HK-2 (cell line): ENCODE measurements around the gene SLC7A10.

ENCODE experiments used
- DNase-seq: peaks from one replicate; pipeline ENCODE4 v3.0.0-alpha.2; 2018; ENCODE audit not compliant: unreplicated experiment

The SLC7A10 gene

DNA sequence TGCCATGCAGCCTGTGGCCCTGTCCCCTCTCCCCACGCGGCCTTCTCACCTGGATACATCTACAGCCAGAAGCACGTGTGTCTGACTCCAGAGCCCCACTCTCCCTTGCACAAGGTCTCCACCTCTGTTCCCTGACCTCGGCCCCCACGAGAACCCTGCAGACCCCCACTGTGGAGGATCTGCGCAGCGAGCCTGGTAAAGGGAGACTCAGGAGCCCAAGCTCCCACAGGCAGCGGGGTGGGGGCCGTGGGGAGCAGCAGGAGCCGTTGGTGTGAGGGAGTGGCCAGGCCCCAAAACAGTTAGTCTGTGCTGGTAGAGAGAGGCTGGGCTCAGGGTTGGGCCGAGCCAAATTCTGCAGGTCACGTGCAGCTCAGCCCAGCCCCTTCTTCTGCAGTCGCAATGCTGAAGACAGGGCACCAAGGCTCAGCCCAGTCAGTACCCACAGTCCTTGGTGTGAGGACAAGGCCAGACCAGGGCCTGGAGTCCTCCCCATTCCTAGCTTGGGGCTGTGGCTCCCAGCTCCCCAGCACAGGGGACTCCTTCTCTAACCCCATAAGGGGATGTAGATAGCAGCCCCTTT is 28.7 kb upstream of the SLC7A10 start:
- no peak for DNase-seq

DNA sequence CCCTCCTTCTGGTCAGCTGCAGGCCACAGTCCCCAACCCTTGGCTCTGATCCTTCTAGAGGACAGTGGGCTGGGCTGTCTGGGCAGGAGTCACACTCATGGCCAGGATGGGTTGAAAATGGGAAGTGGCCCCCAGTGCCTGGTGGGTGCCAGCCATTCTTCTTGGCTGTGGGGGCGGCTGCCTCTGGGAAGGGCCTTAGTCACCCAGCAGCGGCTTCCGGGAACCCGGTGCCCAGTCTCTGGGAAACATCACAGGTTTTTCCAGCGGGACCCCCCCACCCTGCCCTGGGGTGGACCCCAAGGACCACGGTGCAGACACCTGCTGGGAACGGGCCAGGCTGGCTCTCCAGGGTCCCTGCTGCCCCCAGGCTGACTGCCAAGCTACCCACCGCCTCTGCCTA is 27.3 kb upstream of the SLC7A10 start:
- DNase-seq: no peak

DNA sequence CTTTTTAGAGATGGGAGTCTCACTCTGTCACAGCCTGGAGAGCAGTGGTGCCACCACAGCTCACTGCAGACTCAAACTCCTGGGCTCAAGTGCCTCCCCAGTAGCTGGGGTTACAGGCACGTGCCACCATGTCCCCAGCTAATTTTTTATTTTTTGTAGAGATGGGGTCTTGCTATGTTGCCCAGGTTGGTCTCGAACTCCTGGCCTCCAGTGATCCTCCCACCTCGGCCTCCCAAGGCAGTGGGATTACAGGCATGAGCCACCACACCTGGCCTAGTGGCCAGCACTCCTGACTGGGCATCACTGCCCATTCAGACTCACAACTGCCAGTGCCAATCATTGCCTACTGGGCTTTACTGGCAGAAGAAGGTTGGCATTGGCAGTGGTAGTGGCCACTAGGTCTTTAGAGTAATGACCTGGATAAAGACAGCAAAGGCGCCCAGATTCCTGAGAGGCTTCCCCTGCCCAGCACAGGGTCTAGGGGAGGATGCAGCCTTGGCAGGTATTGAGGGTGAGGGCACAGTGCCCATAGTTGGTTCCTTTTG is 26.8 kb upstream of the SLC7A10 start:
- DNase-seq: no peak

DNA sequence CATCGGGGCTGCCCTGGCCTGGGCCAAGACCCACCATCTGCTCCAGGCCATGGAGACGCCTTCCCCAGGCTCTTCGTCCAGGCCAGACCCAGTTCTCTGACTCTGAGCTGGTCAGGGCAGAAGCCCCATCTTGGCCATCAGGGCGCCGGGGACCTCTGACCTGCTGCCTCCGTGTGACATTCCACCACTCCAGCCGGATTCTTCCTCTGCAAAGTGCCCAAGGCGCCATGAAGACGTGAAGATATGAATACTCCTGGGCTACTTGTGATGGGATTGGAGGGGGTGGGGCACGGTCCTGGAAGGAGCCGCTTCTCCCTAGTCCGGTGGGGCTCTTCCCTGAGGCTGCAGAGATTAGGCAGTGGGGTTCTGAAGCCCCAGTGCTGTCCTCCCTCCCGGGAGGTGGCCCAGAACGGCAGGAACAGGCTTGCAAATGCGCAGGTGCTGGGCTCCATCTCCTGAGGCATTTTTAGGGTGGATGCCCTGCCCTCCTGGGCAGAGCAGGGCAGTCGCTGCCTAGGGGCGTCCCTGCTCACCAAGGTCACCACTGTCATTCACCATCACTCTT is 26.0 kb upstream of the SLC7A10 start:
- DNase-seq: no peak

DNA sequence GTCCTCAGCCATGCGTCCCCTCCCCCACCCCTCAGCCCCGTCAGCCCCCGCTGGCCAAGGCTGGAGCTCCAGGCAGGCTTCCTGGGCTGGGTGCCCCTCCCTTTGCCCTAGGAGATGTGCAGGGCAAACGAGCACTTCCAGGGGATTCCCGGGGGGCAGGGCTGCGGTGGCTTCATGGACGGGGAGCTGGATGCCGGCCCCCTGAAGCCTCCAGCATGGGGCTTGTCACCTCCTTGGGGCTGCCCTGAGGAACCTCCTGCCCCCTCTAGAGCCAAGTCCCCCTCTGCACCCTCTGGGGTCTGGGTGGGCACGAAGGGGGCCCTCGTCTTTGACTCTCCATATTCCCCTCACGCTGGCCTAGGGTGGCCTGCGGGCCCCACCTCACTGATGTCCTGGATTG is 25.4 kb upstream of the SLC7A10 start:
- no peak for DNase-seq

DNA sequence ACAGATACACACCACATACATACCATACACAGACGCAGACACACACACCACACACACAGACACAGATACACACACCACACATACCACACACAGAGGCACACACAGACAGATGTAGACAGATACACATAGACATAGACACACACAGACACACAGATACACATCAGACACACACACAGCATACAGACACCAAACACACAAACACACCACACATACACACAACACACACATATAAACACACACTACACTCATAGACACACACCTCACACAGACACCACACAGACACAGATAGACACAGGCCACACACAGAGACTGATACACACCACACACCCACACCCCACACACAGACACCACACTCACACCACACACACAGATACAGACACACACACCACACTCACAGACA is 24.9 kb upstream of the SLC7A10 start:
- DNase-seq: no peak

DNA sequence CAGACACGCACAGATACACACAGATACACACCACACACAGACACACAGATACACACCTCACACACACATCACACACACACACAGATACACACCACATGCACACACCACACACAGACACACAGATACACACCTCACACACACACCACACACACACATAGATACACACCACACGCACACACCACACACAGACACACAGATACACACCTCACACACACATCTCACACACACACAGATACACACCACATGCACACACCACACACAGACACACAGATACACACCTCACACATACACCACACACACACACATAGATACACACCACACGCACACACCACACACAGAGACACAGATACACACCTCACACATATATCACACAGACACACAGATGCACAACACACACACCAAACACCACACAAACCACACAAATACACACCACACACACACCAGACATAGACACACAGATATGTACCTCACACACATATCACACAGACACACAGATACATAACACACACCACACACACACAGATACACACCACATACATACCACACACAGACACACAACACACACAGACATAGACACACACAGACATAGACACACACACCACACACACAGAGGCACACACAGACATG is 24.2 kb upstream of the SLC7A10 start:
- DNase-seq: no peak

DNA sequence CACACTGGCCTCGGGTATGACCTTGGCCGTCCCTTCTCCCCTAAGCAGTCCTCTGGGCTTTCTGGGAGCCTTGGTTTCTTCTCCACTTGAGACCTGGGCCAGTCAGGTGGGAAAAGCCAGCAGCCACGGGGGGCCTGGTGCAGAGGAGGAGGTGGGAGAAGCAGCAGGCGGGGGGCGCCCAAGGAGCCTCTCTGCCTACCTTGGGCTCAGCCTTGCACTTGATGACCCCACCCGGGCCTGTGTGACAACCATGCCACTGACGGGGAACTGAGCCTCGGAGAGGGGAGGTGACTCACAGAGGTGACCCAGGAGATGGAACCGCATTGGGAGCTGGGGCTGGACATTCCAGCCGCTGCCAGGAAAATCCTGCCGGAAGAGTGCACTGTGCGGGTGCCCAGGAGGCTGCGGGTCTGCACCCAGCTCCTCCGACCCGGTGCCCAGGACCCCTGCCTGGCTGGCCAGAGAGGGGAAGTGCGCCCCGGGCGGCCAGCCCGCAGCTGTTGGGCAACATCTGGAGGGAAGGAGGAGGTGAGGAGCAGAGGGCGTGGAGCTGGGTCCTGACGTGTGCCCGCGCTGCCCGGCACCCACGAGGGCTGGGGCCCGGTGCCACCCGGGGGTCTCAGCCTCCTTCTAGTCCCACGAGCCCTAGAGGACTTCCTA is 23.4 kb upstream of the SLC7A10 start:
- DNase-seq: peak; percentile 33

DNA sequence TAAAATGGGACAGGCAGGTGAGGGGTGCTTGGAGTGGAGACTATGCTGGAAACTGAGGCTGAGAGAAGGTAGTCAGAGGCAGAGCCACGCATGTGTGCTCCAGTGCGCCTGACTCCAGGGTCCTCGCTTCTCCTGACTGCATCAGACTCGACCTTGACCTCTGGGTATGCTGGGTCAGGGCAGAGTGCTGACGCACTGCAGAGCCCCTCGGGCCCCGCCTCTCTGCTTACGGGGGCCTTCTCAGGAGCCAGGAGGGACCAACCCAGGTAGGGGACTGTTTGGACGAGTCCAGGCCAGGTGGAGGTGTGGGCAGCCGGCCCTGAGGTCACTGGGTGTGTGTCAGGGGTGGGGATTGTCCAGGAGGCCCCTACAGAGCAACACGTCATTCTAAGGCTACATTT is 22.9 kb upstream of the SLC7A10 start:
- DNase-seq: no peak

DNA sequence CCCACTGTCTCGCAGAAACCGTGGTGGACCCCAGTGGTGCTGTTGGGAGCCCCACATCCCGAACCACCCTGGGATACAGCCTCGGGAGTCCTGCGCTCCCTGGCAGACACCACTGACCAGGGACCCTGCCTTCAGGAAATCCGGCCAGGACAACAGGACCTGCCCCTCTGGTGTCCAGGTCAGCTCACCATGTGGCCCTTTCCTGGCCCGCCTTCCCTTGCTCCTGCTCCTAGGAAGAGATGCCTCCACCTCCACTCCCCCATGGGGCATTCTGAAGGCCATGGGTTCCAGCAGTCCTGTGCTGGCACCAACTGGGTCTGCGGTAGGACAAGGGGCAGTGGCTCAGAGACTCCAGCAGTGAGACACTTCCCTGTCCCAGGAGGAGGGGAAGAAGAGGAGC is 22.5 kb upstream of the SLC7A10 start:
- no peak for DNase-seq

DNA sequence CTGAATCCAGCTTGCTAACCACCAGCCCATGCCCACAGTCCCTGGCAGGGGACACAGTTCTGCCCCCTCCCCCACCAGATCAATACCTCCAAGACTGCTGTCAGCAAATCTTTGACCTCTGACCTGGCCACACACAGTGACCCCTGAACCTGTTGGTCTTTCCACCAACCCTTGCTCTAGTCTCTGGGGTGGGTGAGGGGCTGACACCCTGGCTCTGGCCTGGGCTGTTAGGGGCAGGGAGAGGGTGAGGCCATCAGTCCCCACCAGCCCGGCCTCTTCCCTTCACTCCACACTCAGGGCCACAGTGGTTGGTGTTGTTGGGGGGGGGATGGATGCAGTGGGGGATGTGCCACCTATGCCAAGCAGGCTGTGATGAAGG is 21.8 kb upstream of the SLC7A10 start:
- DNase-seq: no peak

DNA sequence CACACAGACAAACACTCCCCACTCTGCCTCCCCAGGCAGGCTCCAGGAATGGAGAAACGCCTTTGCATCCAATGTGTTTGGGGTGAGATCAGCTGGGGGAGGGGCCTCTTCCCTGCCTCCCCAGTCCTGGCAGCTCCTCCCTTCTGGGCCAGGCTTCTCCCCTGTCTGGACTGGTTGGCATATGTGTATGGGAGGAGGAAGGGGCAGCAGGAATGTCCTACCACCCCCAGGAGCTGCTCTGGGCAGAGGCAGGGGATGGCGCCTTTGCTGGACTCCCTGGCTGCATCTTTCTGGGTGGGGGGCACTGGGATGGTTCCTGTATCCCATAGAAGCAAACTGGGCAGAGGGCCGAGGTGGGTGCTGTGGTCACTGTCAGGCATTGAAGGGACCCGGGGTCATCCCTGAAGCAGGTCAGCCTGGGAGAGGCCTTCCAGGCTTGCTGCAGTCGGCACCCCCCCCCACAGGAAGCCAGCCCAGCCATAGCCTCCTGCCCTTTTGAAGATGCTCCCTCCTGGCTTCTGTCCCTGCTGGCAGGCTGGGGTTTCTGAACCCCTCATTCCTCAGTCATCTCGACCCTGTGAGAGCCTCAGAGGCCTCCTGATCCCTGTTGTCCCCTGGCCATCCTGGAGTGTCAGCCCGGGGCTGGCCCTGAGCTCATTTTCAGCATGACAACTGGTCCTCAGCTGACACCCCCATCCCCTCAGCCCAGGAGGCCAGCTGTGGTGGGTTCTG is 21.2 kb upstream of the SLC7A10 start:
- no peak for DNase-seq

DNA sequence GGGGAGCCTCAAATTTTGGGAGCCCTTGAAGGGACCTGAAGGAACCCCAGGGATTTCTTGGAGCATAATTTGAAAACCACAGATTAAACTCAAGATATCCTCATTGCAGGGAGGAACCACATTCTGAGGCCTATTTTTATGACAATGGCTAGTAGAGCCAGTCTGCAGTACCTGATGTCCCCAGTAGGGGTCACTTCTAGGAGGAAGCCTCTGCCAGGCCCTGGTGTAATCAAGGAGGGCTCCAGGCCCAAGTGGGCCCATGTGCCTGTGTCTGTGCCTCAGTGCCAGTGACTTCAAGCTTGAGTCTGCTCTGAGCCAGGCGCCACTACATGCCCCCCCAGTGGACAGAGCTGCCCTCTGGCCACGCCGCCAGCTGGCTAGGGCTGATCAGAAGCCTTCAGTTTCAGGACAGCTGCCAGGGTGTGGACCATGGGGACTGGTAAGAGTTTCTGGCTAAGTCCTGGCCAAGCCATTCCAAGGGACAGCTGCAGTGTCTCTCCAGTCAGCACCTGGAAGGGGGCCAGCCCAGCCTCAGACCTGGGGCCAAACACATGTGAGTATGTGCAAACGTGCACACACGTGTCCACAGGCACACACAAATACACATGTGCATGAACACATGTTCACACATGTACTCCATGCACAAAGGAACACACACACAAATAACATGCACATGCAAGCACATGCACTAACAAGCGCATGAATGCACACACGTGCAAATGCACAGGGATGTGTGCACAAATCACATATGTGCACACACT is 20.5 kb upstream of the SLC7A10 start:
- DNase-seq: no peak

DNA sequence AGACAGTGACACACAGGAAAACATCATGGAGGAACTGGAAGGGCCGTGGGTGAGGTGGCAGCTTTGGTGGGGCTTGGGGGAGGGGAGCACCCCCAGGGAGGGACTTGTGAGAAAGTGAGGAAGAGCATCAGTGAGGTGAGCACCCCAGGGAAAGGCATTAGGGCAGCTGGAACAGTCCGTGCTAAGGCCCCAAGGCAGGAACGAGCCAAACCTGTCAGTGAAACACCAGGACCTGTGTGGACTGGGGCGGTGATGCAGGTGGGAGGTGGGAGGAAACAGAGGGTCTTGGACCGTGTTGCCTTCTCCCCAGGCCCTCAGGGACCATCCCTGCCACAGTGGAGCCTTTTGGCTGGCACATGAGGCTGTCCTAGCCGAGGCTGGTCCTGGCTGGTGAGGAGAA is 17.3 kb upstream of the SLC7A10 start:
- DNase-seq: no peak

DNA sequence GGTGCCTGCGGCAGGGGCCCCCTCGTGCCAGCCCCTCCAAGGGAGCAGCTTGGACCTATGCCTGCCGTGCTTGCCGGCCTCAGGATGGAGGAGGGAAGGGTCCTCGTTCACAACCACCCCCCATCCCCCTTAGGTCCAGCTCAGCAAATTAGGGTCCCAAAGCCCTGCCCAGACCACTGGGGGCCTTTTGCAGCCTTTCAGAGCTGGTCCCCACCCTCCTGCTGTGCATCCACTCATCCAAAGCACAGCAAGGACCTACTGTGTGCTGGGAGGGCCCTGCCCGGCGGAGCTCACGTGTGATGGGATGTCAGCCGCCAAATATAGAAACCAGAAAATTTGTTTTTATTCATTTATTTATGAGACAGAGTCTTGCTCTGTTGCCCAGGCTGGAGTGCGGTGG is 16.5 kb upstream of the SLC7A10 start:
- DNase-seq: no peak

DNA sequence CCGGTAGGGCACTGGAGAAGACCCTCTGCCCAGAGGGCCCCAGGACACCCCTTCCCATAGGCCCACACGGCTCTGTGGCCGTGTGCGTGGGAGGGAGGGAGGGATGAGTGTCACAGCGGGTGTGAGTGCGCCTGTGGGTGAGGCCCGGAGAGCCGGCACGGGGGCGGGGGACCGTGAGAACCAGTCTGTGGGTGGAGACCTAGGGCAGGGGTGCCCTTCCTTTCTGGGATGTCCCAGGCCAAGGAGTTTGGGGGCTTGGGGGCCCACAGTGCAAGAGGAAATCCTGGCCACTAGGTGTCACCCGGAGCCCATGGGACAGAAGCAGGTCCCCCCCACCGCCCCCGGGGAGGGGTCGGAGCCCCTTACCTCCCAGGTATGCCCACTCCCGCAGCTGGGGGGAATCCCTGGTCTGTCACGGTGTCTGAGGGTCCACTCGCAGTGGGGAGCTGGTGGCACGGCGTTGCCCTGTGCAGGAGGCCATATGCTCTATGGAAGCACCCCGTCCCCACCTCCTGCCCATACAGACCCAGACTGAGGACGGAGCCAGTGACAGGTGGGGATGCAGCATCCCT is 16.0 kb upstream of the SLC7A10 start:
- peak; percentile 27 for DNase-seq

DNA sequence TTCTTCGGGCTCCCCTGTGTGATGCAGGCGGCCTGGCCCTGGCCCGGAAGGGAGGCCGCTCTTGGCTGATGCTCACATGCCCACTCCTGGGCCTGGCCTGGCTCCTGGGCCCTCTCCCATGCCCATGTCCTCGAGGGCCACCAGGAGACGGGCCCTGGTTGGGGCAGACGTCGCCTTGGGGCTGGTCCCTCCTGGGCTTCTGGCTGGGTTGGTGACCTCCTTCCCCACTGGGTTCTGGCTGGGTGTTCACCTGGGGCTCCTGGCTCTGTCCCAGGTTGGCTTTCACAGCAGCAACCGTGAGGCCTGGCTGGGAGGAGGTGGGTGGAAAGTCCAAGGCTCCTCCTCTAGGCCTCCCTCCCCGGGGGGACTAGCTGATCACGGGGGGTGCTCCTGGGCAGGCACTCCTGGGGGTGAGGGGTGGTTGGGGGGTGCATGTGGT is 15.5 kb upstream of the SLC7A10 start:
- no peak for DNase-seq

DNA sequence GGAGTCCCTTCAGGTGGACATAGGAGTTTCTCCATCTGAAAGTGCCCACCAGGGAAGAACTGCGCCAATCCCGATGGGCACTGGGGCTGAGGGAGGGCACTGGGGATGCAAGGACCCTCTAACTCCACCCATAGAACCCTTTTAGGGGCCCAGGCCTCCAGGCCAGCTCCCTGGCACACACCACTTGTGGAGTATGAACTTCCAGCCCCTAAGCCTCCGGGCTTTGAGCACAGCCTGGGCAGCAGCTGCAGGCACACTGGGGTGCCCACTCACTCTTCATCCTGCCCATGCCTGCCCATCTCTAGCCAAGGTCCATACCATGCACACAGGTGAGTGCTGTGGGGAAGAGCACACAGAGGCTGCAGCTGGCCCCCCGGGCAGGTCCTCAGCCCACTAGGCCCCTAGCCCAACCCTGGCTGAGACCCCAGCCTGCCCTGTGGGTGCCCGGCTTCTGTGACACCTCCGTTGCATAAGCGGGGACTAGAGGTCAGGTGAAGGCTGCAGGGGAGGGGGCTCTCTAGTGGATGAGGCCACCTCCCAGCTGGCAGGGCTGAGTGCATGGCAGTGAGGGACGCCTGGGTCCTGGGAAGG is 14.6 kb upstream of the SLC7A10 start:
- DNase-seq: no peak

DNA sequence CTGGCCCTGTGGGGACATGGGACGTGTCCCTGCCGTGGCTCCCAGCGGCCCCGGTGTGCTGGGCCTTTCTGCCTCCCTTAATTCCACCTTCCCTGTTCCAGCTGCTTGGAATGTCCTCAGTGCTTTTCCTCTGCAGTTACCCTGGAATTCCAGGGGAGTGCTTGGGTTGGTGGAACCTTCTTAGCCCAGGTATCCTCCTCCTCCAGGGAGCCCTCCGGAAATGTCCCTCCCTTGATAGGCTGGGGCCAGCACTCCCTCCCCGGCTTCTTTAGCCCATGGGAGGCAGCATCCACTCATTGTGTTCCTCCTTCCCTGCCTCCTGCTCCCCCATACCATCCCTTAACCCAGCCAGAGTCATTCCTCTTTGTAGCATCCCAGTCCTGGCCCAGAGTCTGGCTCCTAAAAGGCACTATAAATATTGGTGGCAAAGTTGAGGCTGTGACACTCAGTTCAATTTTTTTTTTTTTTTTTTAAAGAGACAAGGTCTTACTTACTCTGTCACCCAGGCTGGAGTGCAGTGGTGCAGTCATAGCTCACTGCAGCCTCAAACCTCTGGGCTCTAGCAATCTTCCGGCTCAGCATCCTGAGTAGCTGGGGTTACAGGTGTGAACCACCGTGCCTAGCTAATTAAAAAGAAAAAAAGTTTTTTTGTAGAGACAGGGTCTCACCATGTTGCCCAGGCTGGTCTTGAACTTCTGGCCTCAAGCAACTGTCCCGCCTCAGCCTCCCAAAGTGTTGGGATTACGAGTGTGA is 13.7 kb upstream of the SLC7A10 start:
- no peak for DNase-seq
